ENCODE data around the gene SENP5. TPM values are rescaled to one million over a fixed set of nuclear protein-coding genes. Genes with fewer than 3 reads are reported as not detected.

SENP5 gene
- total RNA-seq, 1 experiment from 2014 or later: 30.4 TPM

DNA sequence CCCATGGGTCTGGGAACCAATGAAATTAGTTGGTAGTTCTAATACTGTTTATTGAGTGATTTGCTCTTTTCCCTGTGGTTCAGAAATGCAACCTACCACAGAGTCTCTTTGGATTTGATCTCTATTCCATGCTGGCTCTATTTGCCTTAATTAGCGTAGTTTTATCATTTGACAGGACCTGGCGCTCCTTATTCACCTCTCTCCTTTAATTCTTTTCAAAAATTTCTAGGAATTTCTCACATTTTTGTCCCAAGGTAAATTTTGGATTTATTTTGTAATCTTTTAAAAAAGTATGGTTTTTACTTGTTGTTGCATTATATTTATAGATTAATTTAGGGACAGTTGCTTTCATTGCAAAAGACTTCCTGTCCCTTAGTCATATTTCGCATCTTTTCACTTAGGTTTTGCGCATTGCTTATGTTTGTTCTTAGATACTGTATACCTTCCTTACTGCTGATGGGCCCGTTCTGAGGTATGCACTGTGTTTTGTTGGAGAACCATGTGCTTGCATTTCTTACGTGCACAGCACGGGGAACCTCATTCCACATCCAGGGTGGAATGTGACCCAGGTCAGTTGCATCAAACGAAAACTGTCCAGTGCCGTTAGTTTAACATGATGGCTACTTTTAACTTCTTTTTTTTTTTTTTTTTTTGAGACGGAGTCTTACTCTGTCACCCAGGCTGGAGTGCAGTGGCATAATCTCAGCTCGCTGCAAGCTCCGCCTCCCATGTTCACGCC is 27.0 kb downstream of the SENP5 start:
- WGBS (ENCODE audit: extremely low coverage, insufficient read length, low lambda C conversion rate): no CpG with 5 or more reads among the region's 13 CpGs
- no peaks in the 10 kb centered on the region for H3K4me1 ChIP-seq (ENCODE audit: insufficient read depth, low read length)
- no peaks in the 10 kb centered on the region; the same call in 1 of the 2 replicates for H3K79me2 ChIP-seq (ENCODE audit: insufficient read depth, low read length)
- no peak for DNase-seq
- no peak overlapping the region for H2BK120ac ChIP-seq (ENCODE audit: low read depth, low read length, poor library complexity, severe bottlenecking)
- H2BK20ac ChIP-seq (ENCODE audit: low read depth, low read length, poor library complexity, severe bottlenecking): no peak overlapping the region
- H2BK12ac ChIP-seq (ENCODE audit: insufficient read length, low read depth, low read length): no peak overlapping the region
- H2AFZ ChIP-seq (ENCODE audit: low read length): no peak overlapping the region
- H3K4me3 Mint-ChIP-seq: no peak overlapping the region
- no peak overlapping the region for H4K8ac ChIP-seq (replicated peaks; ENCODE audit: insufficient read length, low read depth, low read length)
- H2BK5ac ChIP-seq (ENCODE audit: insufficient read length, low read length): no peak overlapping the region
- H2BK15ac ChIP-seq (ENCODE audit: low read depth, low read length): no peak overlapping the region
- H3K9me3 Mint-ChIP-seq: no peaks in the 10 kb centered on the region
- no peak overlapping the region for H3K4me2 ChIP-seq (ENCODE audit: insufficient read depth, insufficient read length, low read length)
- H4K91ac ChIP-seq (ENCODE audit: insufficient read length, low read depth, low read length): no peak overlapping the region
- peaks cover 0 to 14% (median 11%) of the 10 kb centered on the region in 3 experiments; a peak in 5 of 7 replicates for H3K36me3 Mint-ChIP-seq (ENCODE audit: insufficient read depth in 1 of 3, low read depth in 3 of 3)
- peaks cover 2% of the 10 kb centered on the region for H3K79me1 ChIP-seq (ENCODE audit: insufficient read depth, low read depth, low read length, poor library complexity, severe bottlenecking)
- no peaks in the 10 kb centered on the region for H3K27me3 ChIP-seq (ENCODE audit: insufficient read depth, low read length)
- H3K9me3 ChIP-seq (ENCODE audit: control insufficient read depth, low read depth, low read length): no peaks in the 10 kb centered on the region
- no peak overlapping the region for H2AK5ac ChIP-seq (ENCODE audit: insufficient read length, low read length)
- no peaks in the 10 kb centered on the region for H4K20me1 ChIP-seq (ENCODE audit: control insufficient read depth, insufficient read depth, insufficient read length)
- H3K27me3 Mint-ChIP-seq (ENCODE audit: low read depth): no peaks in the 10 kb centered on the region
- no peaks in the 10 kb centered on the region for H3K4me1 Mint-ChIP-seq
- no peak overlapping the region for H3K56ac ChIP-seq (ENCODE audit: insufficient read length, low read depth, low read length)
- H3K23me2 ChIP-seq (ENCODE audit: insufficient read length, low read depth, low read length, poor library complexity, severe bottlenecking): no peaks in the 10 kb centered on the region
- H3K27ac Mint-ChIP-seq: no peak overlapping the region
- no peak overlapping the region for H3K23ac ChIP-seq (ENCODE audit: insufficient read length, low read depth, low read length)
- no peak overlapping the region for H3K18ac ChIP-seq (ENCODE audit: insufficient read length, low read depth, low read length)
- TF ChIP-seq, protein P1, sequence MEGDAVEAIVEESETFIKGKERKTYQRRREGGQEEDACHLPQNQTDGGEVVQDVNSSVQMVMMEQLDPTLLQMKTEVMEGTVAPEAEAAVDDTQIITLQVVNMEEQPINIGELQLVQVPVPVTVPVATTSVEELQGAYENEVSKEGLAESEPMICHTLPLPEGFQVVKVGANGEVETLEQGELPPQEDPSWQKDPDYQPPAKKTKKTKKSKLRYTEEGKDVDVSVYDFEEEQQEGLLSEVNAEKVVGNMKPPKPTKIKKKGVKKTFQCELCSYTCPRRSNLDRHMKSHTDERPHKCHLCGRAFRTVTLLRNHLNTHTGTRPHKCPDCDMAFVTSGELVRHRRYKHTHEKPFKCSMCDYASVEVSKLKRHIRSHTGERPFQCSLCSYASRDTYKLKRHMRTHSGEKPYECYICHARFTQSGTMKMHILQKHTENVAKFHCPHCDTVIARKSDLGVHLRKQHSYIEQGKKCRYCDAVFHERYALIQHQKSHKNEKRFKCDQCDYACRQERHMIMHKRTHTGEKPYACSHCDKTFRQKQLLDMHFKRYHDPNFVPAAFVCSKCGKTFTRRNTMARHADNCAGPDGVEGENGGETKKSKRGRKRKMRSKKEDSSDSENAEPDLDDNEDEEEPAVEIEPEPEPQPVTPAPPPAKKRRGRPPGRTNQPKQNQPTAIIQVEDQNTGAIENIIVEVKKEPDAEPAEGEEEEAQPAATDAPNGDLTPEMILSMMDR (conservative IDR thresholded peaks at IDR 0.05): no peak
- no peak overlapping the region for H3K27ac ChIP-seq (ENCODE audit: insufficient read length, low read depth, low read length)
- H3K4ac ChIP-seq (ENCODE audit: low read depth, low read length): no peak overlapping the region
- no peak overlapping the region for H4K5ac ChIP-seq (ENCODE audit: insufficient read length, low read depth, low read length)
- H3T11ph ChIP-seq (ENCODE audit: low read length): no peak overlapping the region
- H3K9ac ChIP-seq (ENCODE audit: extremely low read depth, insufficient read length, low read length): no peak overlapping the region
- H3K14ac ChIP-seq (ENCODE audit: insufficient read depth, low read length): no peak overlapping the region

Data from H9 (cell line).